Progenitor cell of endocrine pancreas (in vitro differentiated cells): ENCODE data around the gene LDLRAP1. TPM values are rescaled to one million over a fixed set of nuclear protein-coding genes. Genes with fewer than 3 reads are reported as not detected.

ENCODE experiments used
- DNase-seq: peaks from one replicate; pipeline ENCODE4 v3.0.0; 2021; ENCODE audit warnings: low spot score; ENCODE audit not compliant: unreplicated experiment
- H3K27ac Mint-ChIP-seq: 2 replicates; pipeline ENCODE4 v1.8.0; 2021; ENCODE audit warnings: mild to moderate bottlenecking, moderate library complexity, mixed read lengths
- H3K27me3 Mint-ChIP-seq: 2 replicates; pipeline ENCODE4 v1.8.0; 2021; ENCODE audit warnings: mixed read lengths
- H3K36me3 Mint-ChIP-seq: 2 replicates; pipeline ENCODE4 v1.8.0; 2022; ENCODE audit warnings: mixed read lengths; ENCODE audit not compliant: insufficient read depth
- H3K4me1 Mint-ChIP-seq: 2 replicates; pipeline ENCODE4 v1.8.0; 2021; ENCODE audit warnings: low read depth, mixed read lengths
- H3K4me3 Mint-ChIP-seq: 2 replicates; pipeline ENCODE4 v1.8.0; 2021; ENCODE audit warnings: low read depth, mild to moderate bottlenecking, moderate library complexity, mixed read lengths
- H3K9me3 Mint-ChIP-seq: 2 replicates; pipeline ENCODE4 v1.8.0; 2021; ENCODE audit warnings: low read depth, mixed read lengths
- total RNA-seq: library from RNA; stranded (reverse); gene quantifications from 2 replicates; pipeline ENCODE4 v1.2.1, GENCODE V29; 2021
- TF ChIP-seq, protein P1 (sequence below): fragments of 200-600 bp; sonication (generic); IDR thresholded peaks from one replicate; pipeline ENCODE4 v1.5.0; 2021; ENCODE audit warnings: antibody characterized with exemption, mild to moderate bottlenecking; ENCODE audit not compliant: unreplicated experiment

The LDLRAP1 gene
- total RNA-seq, 1 donor from 2014 or later, result 12.7 TPM

DNA sequence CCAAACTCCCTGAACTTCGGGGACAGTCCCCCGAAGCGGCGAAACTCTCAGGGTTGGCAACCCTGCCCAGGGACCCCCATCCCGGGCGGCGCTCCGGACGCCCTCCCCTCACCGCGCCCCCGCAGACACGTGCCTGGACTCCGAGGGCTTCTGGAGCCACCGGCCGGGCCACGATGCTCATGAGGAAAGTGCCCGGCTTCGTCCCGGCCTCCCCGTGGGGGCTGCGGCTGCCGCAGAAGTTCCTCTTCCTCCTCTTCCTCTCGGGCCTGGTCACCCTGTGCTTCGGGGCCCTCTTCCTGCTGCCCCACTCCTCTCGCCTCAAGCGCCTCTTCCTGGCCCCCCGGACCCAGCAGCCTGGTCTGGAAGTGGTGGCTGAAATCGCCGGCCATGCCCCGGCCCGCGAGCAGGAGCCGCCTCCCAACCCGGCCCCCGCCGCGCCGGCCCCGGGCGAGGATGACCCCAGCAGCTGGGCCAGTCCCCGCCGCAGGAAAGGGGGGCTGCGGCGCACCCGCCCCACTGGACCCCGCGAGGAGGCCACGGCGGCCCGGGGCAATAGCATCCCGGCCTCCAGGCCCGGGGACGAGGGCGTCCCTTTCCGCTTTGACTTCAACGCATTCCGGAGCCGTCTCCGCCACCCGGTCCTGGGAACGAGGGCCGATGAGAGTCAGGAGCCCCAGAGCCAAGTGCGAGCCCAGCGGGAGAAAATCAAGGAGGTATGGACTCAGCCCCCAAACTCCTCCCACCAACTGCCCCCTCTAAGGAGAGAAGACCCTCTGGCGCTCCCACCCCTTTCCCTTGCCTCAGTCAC, 74.4 kb downstream of the LDLRAP1 start:
- peak overlapping the region; percentile 65 for H3K4me3 Mint-ChIP-seq
- TF ChIP-seq, protein P1, sequence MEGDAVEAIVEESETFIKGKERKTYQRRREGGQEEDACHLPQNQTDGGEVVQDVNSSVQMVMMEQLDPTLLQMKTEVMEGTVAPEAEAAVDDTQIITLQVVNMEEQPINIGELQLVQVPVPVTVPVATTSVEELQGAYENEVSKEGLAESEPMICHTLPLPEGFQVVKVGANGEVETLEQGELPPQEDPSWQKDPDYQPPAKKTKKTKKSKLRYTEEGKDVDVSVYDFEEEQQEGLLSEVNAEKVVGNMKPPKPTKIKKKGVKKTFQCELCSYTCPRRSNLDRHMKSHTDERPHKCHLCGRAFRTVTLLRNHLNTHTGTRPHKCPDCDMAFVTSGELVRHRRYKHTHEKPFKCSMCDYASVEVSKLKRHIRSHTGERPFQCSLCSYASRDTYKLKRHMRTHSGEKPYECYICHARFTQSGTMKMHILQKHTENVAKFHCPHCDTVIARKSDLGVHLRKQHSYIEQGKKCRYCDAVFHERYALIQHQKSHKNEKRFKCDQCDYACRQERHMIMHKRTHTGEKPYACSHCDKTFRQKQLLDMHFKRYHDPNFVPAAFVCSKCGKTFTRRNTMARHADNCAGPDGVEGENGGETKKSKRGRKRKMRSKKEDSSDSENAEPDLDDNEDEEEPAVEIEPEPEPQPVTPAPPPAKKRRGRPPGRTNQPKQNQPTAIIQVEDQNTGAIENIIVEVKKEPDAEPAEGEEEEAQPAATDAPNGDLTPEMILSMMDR, result no peak
- peaks cover 68% of the 10 kb centered on the region for H3K27me3 Mint-ChIP-seq
- peaks cover 6% of the 10 kb centered on the region for H3K4me1 Mint-ChIP-seq
- no peaks in the 10 kb centered on the region for H3K9me3 Mint-ChIP-seq
- no peaks in the 10 kb centered on the region for H3K36me3 Mint-ChIP-seq
- peak overlapping the region; percentile 88 for H3K27ac Mint-ChIP-seq
- DNase-seq, result no peak

DNA sequence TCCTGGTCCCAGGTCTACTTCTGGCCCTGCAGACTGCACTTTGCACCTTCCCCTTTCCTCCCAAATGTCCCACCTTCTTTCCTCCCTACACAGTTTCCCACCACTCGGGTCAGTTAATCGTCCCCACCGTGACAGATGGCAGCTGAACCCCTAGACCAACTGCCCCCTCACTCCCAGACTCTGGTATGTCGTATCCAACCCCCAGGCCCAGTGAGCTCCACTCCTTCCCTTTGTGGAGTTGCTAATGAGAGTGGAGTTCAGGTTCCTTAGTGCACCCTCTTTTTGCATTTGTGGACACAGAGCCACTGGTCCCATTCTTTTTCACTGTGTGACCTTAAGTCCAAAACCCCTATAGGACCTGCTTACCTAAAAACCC, 75.0 kb downstream of the LDLRAP1 start:
- peak overlapping the region; percentile 88 for H3K27ac Mint-ChIP-seq
- TF ChIP-seq, protein P1, result no peak
- H3K9me3 Mint-ChIP-seq, result no peaks in the 10 kb centered on the region
- H3K4me1 Mint-ChIP-seq, result peaks cover 6% of the 10 kb centered on the region
- peaks cover 67% of the 10 kb centered on the region for H3K27me3 Mint-ChIP-seq
- peak overlapping the region; percentile 65 for H3K4me3 Mint-ChIP-seq
- no peak for DNase-seq
- no peaks in the 10 kb centered on the region for H3K36me3 Mint-ChIP-seq

Other genes with a start within 250 kb of the LDLRAP1 start
- 72.5 and 73.2 TPM in 2 replicates for gene TMEM50A, start 205.3 kb upstream of the LDLRAP1 start, total RNA-seq
- not detected in 2 replicates for gene RHCE, start 122.8 kb upstream of the LDLRAP1 start, total RNA-seq
- 31.2 and 31.5 TPM in 2 replicates for gene MACO1, start 112.7 kb upstream of the LDLRAP1 start, total RNA-seq
- gene MAN1C1, start 73.2 kb downstream of the LDLRAP1 start, total RNA-seq, result 4.8 and 5.1 TPM in 2 replicates